Upper lobe of left lung (tissue), 4 donors: Measurements from ENCODE around the gene MARVELD1.
A peak's percentile ranks its signal among the peaks of the same experiment; 100 is the strongest.

Experiments used
- CTCF ChIP-seq, 6 experiments: fragments of 450-650 bp in 4 of 6; fragments of 200-600 bp in 2 of 6; sonication (generic) in 2 of 6; IDR thresholded peaks; one replicate each; pipeline ENCODE4 v1.5.1; 2016 to 2019; ENCODE audit warnings: antibody characterized with exemption in 6 of 6
- EP300 ChIP-seq, 4 donors: sonication (generic); formaldehyde crosslinking; IDR thresholded peaks; one replicate each; pipeline ENCODE4 v1.5.1; 2017; ENCODE audit warnings: antibody characterized with exemption in 4 of 4, control low read depth in 2 of 4
- POLR2A ChIP-seq, 4 donors: fragments of 450-650 bp; IDR thresholded peaks; one replicate each; pipeline ENCODE4 v1.5.1; 2016 to 2017; ENCODE audit warnings: antibody characterized with exemption in 4 of 4, mild to moderate bottlenecking in 2 of 4
- POLR2AphosphoS5 ChIP-seq, 2 donors: sonication (generic); formaldehyde crosslinking; IDR thresholded peaks; one replicate each; pipeline ENCODE4 v1.5.1; 2017; ENCODE audit warnings: antibody characterized with exemption in 2 of 2

GRCh38 chr10:97708976-97709946 lies 4.3 kb upstream of the MARVELD1 start:
- TF ChIP-seq CTCF (IDR thresholded peaks at IDR 0.05) (peak; percentile 31 to 60 (median 52)), POLR2AphosphoS5 (IDR thresholded peaks at IDR 0.05) (no peak), POLR2A (IDR thresholded peaks at IDR 0.05) (no peak), EP300 (IDR thresholded peaks at IDR 0.05) (no peak)
